IMR-90 (cell line): ENCODE results near the gene LAMA3. TPM values are rescaled to one million over a fixed set of nuclear protein-coding genes. Genes with fewer than 3 reads are reported as not detected.
"Not testable (repeated sequence)": the region's sequence is repeated elsewhere in the genome, so short reads cannot be mapped to it uniquely, and the experiment has no call there.

Experiments
- ATAC-seq: fragments of 200-7000 bp; cut with Tn5 transposase; 2 replicates; pipeline ENCODE4 v1.9.1; 2020; ENCODE audit warnings: low read depth, mild to moderate bottlenecking, moderate library complexity
- BruUV-seq: library from RNA; stranded (reverse); fragments of 400-500 nt; replicated peaks from 2 replicates; lab custom pipeline; 2021; lab: Mats Ljungman, UMichigan
- CTCF ChIA-PET: fragments of 300-600 bp; formaldehyde crosslinking; extraction: SDS; loops from one replicate; lab custom pipeline; 2021; ENCODE audit warnings: antibody characterized with exemption; lab: Yijun Ruan, JAX
- POLR2A ChIA-PET: fragments of 300-600 bp; sonication (Branson Sonifier 250); formaldehyde crosslinking; loops from one replicate; lab custom pipeline; 2022; ENCODE audit warnings: antibody characterized with exemption; ENCODE audit not compliant: unreplicated experiment; lab: Charles Lee
- DNase-seq: peaks from one replicate; pipeline ENCODE4 v3.0.0; 2013
- H2AFZ ChIP-seq: replicated peaks from 2 replicates; pipeline ENCODE3; 2013; ENCODE audit warnings: low read length, mild to moderate bottlenecking; ENCODE audit not compliant: poor library complexity
- H2AK5ac ChIP-seq: 2 replicates; pipeline ENCODE4 v1.6.1; 2013; ENCODE audit warnings: low read depth, low read length, inconsistent platforms
- H2AK9ac ChIP-seq: replicated peaks from 2 replicates; pipeline ENCODE3; 2013; ENCODE audit warnings: mild to moderate bottlenecking, low read depth, low read length, moderate library complexity; ENCODE audit not compliant: poor library complexity
- H2BK120ac ChIP-seq: 2 replicates; pipeline ENCODE4 v1.6.1; 2013; ENCODE audit warnings: low read depth, low read length, inconsistent platforms
- H2BK15ac ChIP-seq: 3 replicates; pipeline ENCODE4 v1.6.1; 2013; ENCODE audit warnings: low read depth, low read length, inconsistent platforms
- H2BK20ac ChIP-seq: 2 replicates; pipeline ENCODE4 v1.6.1; 2013; ENCODE audit warnings: low read depth, mild to moderate bottlenecking, inconsistent platforms, low read length, moderate library complexity
- H2BK5ac ChIP-seq: 2 replicates; pipeline ENCODE4 v1.6.1; 2013; ENCODE audit warnings: mild to moderate bottlenecking, low read depth, low read length, inconsistent platforms; ENCODE audit not compliant: poor library complexity, severe bottlenecking
- H3K14ac ChIP-seq: replicated peaks from 2 replicates; pipeline ENCODE4 v1.6.1; 2013; ENCODE audit warnings: low read depth, low read length, inconsistent platforms
- H3K18ac ChIP-seq: 2 replicates; pipeline ENCODE4 v1.6.1; 2013; ENCODE audit warnings: low read depth, low read length, control low read depth
- H3K23ac ChIP-seq: 2 replicates; pipeline ENCODE4 v1.6.1; 2013; ENCODE audit warnings: low read depth, low read length, inconsistent platforms
- H3K27ac ChIP-seq: 2 replicates; pipeline ENCODE4 v1.5.1; 2013; ENCODE audit warnings: mild to moderate bottlenecking, control low read depth, low read length; ENCODE audit not compliant: insufficient read depth
- H3K27me3 ChIP-seq: 2 replicates; pipeline ENCODE4 v1.6.1; 2013; ENCODE audit warnings: low read length; ENCODE audit not compliant: control insufficient read depth, insufficient read depth
- H3K36me3 ChIP-seq: 2 replicates; pipeline ENCODE4 v1.6.1; 2013; ENCODE audit warnings: low read length, mixed read lengths; ENCODE audit not compliant: control insufficient read depth, insufficient read depth
- H3K4ac ChIP-seq: 2 replicates; pipeline ENCODE4 v1.6.1; 2013; ENCODE audit warnings: low read depth, low read length, inconsistent platforms
- H3K4me1 ChIP-seq: 2 replicates; pipeline ENCODE4 v1.6.1; 2013; ENCODE audit warnings: low read length, mixed read lengths; ENCODE audit not compliant: control insufficient read depth, insufficient read depth
- H3K4me2 ChIP-seq: 2 replicates; pipeline ENCODE4 v1.6.1; 2013; ENCODE audit warnings: low read depth, mild to moderate bottlenecking, control low read depth, low read length, moderate library complexity
- H3K4me3 ChIP-seq: 2 replicates; pipeline ENCODE4 v1.5.1; 2013; ENCODE audit warnings: low read depth, mild to moderate bottlenecking, control low read depth, low read length, moderate library complexity; ENCODE audit not compliant: insufficient read depth
- H3K56ac ChIP-seq: 2 replicates; pipeline ENCODE4 v1.6.1; 2013; ENCODE audit warnings: low read length, inconsistent platforms; ENCODE audit not compliant: insufficient read depth; ENCODE audit errors: extremely low read depth
- H3K79me1 ChIP-seq, 2 experiments: 2 replicates each; pipeline ENCODE4 v1.6.1; 2013; ENCODE audit warnings: low read length in 2 of 2, inconsistent platforms in 1 of 2, low read depth in 1 of 2
- H3K9ac ChIP-seq: 2 replicates; pipeline ENCODE4 v1.6.1; 2013; ENCODE audit warnings: low read depth, low read length, control low read depth
- H3K9me1 ChIP-seq: 2 replicates; pipeline ENCODE4 v1.6.1; 2013; ENCODE audit warnings: low read length, inconsistent platforms; ENCODE audit not compliant: insufficient read depth
- H3K9me3 ChIP-seq: 2 replicates; pipeline ENCODE4 v1.6.1; 2013; ENCODE audit warnings: low read length; ENCODE audit not compliant: control insufficient read depth, insufficient read depth
- H4K20me1 ChIP-seq: 2 replicates; pipeline ENCODE4 v1.6.1; 2013; ENCODE audit warnings: low read length, inconsistent platforms; ENCODE audit not compliant: insufficient read depth
- H4K5ac ChIP-seq: 2 replicates; pipeline ENCODE4 v1.6.1; 2013; ENCODE audit warnings: mild to moderate bottlenecking, low read depth, low read length, control low read depth
- H4K8ac ChIP-seq, 2 experiments: 2 replicates each; pipeline ENCODE4 v1.6.1; 2013; ENCODE audit warnings: low read depth in 2 of 2, low read length in 2 of 2, control low read depth in 1 of 2, inconsistent platforms in 1 of 2
- H4K91ac ChIP-seq: 2 replicates; pipeline ENCODE4 v1.6.1; 2013; ENCODE audit warnings: low read depth, low read length, inconsistent platforms; ENCODE audit not compliant: insufficient read depth
- WGBS, 2 experiments: methylation state at CpG; one replicate each; pipeline versions ENCODE4 v1.1.5 to v1.1.7; 2013; ENCODE audit warnings: missing lambda C conversion rate in 2 of 2; ENCODE audit not compliant: insufficient read length in 1 of 2; ENCODE audit errors: extremely low coverage in 2 of 2; 5-methylcytosine and 5-hydroxymethylcytosine counted together
- dilution Hi-C: fragments of 300-500 bp; cut with HindIII; formaldehyde crosslinking; loops from one replicate; pipeline ENCODE4 v1.14.3; 2018; ENCODE audit warnings: low sequenced_read_pairs; ENCODE audit not compliant: unreplicated experiment
- in situ Hi-C: fragments of 300-500 bp; cut with MboI; formaldehyde crosslinking; loops from 3 replicates; pipeline ENCODE4 v1.14.3; 2019; ENCODE audit warnings: low sequenced_read_pairs, inconsistent platforms, mixed read lengths
- intact Hi-C: fragments of 100-400 bp; cut with micrococcal nuclease; formaldehyde crosslinking; loops from 2 replicates; pipeline ENCODE4 v1.10.0; 2022
- polyA plus RNA-seq, 3 experiments: library from polyadenylated mRNA; depleted of rRNA; stranded (reverse); fragments of >200 nt; gene quantifications; 2 replicates each; pipeline ENCODE4 v1.2.3, GENCODE V29; 2012; ENCODE audit warnings: low replicate concordance in 1 of 3
- total RNA-seq: library from RNA; depleted of rRNA; stranded (reverse); fragments of >200 nt; gene quantifications from 2 replicates; pipeline ENCODE4 v1.2.3, GENCODE V29; 2012

Gene LAMA3
- total and polyA plus RNA-seq, 2 of the 4 experiments (the other 2 are of a cell fraction), result 0.18 to 0.19 TPM

DNA sequence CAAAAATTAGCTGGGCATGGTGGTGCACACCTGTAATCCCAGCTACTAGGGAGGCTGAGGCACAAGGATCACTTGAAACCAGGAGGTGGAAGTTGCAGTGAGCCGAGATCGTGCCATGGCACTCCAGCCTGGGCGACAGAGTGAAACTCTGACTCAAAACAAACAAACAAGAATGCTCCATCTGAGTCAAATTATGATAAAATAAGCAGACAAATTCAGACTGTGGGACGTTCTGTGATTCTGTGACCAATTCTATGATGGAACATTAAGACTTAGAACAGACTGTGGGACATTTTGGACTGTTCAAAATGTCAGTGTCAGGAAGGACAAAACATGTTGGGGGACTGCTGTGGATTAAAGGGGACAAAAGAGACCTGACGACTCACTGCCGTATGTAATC lies 52.7 kb downstream of the LAMA3 start:
- H3K4me2 ChIP-seq, H3K27ac ChIP-seq, intact Hi-C loops, H2BK5ac ChIP-seq, H4K91ac ChIP-seq, H3K23ac ChIP-seq, POLR2A ChIA-PET, BruUV-seq, H4K5ac ChIP-seq, CTCF ChIA-PET, H3K4ac ChIP-seq, H3K79me1 ChIP-seq, H3K18ac ChIP-seq, H4K20me1 ChIP-seq, dilution Hi-C loops, H2AK9ac ChIP-seq, DNase-seq, H3K4me3 ChIP-seq, H3K9me3 ChIP-seq, in situ Hi-C loops, H3K4me1 ChIP-seq, H2BK20ac ChIP-seq, H4K8ac ChIP-seq, ATAC-seq, H2BK120ac ChIP-seq, H2BK15ac ChIP-seq, H3K9ac ChIP-seq, H3K56ac ChIP-seq, H3K14ac ChIP-seq, H2AK5ac ChIP-seq, H2AFZ ChIP-seq, H3K9me1 ChIP-seq, H3K36me3 ChIP-seq: not testable (repeated sequence)
- WGBS, 2 experiments, result 80% methylated on average over 1 of the region's 6 CpGs; no CpG with 5 or more reads in 1 of the 2 experiments
- H3K27me3 ChIP-seq, result peaks cover 36% of the 10 kb centered on the region
